AG04450 (cell line): ENCODE measurements around the gene GBGT1. TPM values are rescaled to one million over a fixed set of nuclear protein-coding genes. Genes with fewer than 3 reads are reported as not detected.
"Not testable (repeated sequence)": the region's sequence is repeated elsewhere in the genome, so short reads cannot be mapped to it uniquely, and the experiment has no call there.

Source experiments
- CTCF ChIA-PET: fragments of 300-600, 350-600 bp; formaldehyde crosslinking; extraction: SDS; loops from one replicate; lab custom pipeline; 2022; ENCODE audit warnings: antibody characterized with exemption, inconsistent platforms; lab: Charles Lee
- POLR2A ChIA-PET: fragments of 350-600 bp; formaldehyde crosslinking; extraction: SDS; loops from one replicate; lab custom pipeline; 2021; ENCODE audit warnings: antibody characterized with exemption, inconsistent platforms; lab: Yijun Ruan, JAX
- DNase-seq: peaks from one replicate; pipeline ENCODE4 v3.0.0-alpha.2; 2011; ENCODE audit warnings: low read depth, low spot score
- H3K27ac ChIP-seq: one replicate; pipeline ENCODE4 v1.5.1; 2012; ENCODE audit warnings: low read depth, low read length, control low read depth
- H3K27me3 ChIP-seq: one replicate; pipeline ENCODE4 v1.6.0; 2012; ENCODE audit warnings: low read length; ENCODE audit not compliant: control insufficient read depth, insufficient read depth
- H3K4me3 ChIP-seq: 2 replicates; pipeline ENCODE4 v1.5.1; 2011; ENCODE audit warnings: mild to moderate bottlenecking, low read depth, low read length, control low read depth
- H3K9me3 ChIP-seq: 2 replicates; pipeline ENCODE4 v1.5.1; 2012; ENCODE audit warnings: low read length; ENCODE audit not compliant: control insufficient read depth, insufficient read depth
- polyA minus RNA-seq: library from RNA; depleted of rRNA, polyadenylated mRNA; stranded (reverse); fragments of >200 nt; gene quantifications from 2 replicates; pipeline ENCODE4 v1.2.3, GENCODE V29; 2011; rRNA and poly(A)+ RNA removed
- polyA plus RNA-seq: library from polyadenylated mRNA; depleted of rRNA; stranded (reverse); fragments of >200 nt; gene quantifications from 2 replicates; pipeline ENCODE4 v1.2.3, GENCODE V29; 2011; rRNA removed
- TF ChIP-seq, protein P1 (sequence below): IDR thresholded peaks from 2 replicates; pipeline ENCODE4 v1.5.1; 2011; ENCODE audit warnings: low read depth, low read length, control low read depth, inconsistent platforms

The GBGT1 gene
- polyA plus RNA-seq = 3.5 TPM in 2 replicates
- 6.2 and 6.4 TPM in 2 replicates for polyA minus RNA-seq

DNA sequence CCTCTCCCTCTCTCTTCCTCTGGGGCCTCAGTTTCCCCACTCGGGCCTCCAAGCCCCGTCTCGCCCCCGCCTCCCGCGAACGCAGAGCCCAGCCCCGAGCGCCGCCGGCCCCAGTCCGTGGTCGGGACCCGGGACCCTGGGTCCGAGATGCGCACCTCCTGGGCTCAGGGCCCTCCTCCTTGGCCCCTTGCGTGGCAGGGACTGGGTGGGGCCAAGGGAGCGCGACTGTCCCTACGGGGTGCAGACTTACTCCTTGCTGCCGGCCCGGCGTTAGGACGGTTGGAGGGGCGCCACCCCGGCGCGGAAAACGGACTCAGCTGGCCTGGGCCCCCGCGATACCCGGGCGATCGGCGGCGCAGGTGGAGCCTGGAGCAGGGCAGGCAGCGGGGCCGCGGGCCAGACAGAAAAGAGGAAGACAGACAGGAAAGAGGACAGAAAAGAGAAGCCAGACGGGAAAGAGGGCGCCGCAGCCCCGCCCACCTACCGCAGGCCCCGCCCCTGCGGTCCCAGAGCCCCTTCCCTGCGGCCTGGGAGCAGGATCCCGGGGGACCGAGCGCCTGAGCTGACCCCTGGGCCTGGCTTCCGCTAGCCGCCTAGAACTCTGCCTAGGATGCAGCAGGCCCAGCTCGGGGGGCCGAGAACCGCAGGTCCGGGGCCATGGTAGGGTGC, at the start of gene GBGT1:
Gene GBGT1, minus strand, starts transcription at position 411 of the 669 bp plus-strand sequence. CDS start 1,502 bp downstream, outside the sequence.
- Histone ChIP-seq H3K27ac (no peak within 1 kb of the TSS), H3K4me3 (peak within 1 kb of the TSS; percentile 63), H3K27me3 (peaks cover 7% of the 10 kb centered on the region), H3K9me3 (no peaks in the 10 kb centered on the region; the same call in 1 of the 2 replicates)
- CTCF ChIA-PET = no interaction called here
- TF ChIP-seq, protein P1, sequence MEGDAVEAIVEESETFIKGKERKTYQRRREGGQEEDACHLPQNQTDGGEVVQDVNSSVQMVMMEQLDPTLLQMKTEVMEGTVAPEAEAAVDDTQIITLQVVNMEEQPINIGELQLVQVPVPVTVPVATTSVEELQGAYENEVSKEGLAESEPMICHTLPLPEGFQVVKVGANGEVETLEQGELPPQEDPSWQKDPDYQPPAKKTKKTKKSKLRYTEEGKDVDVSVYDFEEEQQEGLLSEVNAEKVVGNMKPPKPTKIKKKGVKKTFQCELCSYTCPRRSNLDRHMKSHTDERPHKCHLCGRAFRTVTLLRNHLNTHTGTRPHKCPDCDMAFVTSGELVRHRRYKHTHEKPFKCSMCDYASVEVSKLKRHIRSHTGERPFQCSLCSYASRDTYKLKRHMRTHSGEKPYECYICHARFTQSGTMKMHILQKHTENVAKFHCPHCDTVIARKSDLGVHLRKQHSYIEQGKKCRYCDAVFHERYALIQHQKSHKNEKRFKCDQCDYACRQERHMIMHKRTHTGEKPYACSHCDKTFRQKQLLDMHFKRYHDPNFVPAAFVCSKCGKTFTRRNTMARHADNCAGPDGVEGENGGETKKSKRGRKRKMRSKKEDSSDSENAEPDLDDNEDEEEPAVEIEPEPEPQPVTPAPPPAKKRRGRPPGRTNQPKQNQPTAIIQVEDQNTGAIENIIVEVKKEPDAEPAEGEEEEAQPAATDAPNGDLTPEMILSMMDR = no peak
- POLR2A ChIA-PET = no interaction called here
- no peak for DNase-seq

DNA sequence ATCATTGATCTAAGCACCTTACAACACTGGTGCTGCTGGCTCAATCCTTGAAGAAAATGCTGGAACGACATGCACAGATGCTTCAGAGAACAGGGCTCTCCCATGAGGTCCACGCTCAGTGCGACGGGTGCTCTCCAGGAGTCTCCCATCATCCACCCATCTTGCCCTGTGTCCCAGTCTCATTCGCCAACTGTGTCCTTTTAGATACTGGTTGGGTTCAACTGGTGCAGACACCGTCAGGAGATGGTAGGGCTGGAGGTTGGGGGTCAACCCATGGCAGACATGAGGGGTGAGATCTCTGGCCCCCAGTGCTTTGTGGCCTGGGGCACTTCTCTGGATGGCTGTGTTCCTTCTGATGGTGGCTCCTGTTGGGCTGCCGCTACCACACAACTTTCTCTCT, 46.9 kb upstream of the GBGT1 start:
- ChIA-PET POLR2A (no interaction called here), CTCF (no interaction called here)
- Histone ChIP-seq H3K9me3 (no peaks in the 10 kb centered on the region), H3K27me3 (no peaks in the 10 kb centered on the region), H3K27ac (no peak overlapping the region), H3K4me3 (no peak overlapping the region)
- TF ChIP-seq, protein P1 = no peak
- DNase-seq = no peak

DNA sequence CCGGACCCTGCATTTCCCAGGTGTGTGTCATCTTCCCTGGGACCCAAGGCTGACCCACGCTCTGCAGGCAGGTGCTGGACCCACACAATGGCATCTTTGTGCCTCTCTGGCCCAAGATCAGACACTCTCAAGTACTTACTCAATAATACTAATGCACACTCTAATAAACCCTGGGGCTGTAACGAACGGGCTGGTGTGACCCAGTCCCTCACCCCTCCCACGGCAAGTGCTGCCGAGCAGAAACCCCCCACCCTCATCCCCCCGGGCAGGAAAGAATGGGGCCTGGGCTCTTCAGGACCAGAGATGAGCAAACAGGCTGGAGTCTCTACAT, 46.5 kb upstream of the GBGT1 start:
- DNase-seq = no peak
- Histone ChIP-seq H3K9me3 (no peaks in the 10 kb centered on the region), H3K27ac (no peak overlapping the region), H3K4me3 (no peak overlapping the region), H3K27me3 (no peaks in the 10 kb centered on the region)
- TF ChIP-seq, protein P1 = no peak
- ChIA-PET CTCF (no interaction called here), POLR2A (no interaction called here)

DNA sequence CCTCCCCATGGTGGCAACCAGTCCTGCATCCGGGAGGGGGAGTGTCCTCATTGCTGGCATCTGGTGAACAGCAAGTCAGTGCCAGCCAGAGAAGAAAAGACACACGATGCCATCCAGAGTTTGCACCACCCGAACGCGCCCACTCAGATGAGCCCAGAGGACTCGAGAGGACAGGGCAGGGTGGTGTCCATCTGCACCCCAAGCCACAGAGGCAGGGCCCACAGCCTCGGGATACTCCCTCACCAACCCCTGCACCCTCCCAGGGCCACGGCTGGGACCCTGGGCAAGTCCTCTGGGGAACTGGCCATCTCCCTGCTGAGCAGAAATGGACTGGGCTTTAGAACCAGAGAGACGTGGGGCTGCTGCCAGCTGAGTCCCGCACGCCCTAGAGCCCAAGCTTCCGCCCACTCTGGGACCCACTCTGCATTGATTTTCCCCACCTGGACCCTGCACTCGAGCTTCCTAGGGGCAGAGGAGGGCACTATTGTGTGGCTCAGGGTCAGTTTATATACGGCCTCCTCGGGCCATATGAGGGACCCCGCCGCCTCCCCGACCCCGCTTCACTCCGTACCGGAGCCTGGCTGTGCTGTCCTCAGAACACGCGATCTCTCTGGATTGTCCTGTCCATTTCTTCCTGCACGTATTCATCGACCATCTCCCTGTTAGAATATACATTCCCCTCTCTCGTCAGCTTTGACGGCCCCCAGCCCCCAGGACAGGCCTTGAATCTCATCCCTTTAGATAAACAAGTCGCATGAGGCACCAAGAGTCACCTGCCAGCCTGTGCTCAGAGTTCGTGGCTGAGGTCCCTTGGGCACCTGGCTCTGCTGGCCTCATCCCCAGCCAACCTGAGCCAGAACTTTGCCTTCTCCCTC, 45.9 kb upstream of the GBGT1 start:
- H3K27me3 ChIP-seq, POLR2A ChIA-PET, H3K27ac ChIP-seq, CTCF ChIA-PET, DNase-seq, H3K4me3 ChIP-seq, H3K9me3 ChIP-seq: not testable (repeated sequence)

DNA sequence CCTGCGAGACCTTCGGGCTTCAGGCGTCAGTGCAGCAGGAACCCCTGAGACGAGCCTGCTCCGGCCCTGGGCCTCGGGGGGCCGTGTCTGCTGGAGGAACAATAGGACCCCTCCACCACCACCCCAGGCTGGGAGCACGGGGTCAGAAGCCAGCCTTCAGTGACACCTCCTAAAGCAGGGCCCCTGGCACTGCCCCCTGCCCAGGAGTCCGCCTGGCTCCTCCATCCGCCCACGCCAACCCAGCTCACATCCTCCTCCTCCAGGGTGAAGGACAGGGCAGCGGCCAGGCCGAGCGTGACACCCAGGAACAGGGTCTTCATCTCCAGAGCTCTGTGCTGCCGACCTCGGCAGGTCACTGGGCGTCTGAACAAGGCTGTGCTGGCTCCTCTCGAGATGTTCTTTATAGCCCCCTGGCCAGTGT, 45.2 kb upstream of the GBGT1 start, which contains the start of gene OBP2B:
Gene OBP2B, minus strand, starts transcription at position 371 of the 421 bp plus-strand sequence. Its CDS starts 51 bp downstream, at position 320.
- CTCF ChIA-PET, H3K4me3 ChIP-seq, POLR2A ChIA-PET, H3K27me3 ChIP-seq, DNase-seq, H3K27ac ChIP-seq, H3K9me3 ChIP-seq: not testable (repeated sequence)

DNA sequence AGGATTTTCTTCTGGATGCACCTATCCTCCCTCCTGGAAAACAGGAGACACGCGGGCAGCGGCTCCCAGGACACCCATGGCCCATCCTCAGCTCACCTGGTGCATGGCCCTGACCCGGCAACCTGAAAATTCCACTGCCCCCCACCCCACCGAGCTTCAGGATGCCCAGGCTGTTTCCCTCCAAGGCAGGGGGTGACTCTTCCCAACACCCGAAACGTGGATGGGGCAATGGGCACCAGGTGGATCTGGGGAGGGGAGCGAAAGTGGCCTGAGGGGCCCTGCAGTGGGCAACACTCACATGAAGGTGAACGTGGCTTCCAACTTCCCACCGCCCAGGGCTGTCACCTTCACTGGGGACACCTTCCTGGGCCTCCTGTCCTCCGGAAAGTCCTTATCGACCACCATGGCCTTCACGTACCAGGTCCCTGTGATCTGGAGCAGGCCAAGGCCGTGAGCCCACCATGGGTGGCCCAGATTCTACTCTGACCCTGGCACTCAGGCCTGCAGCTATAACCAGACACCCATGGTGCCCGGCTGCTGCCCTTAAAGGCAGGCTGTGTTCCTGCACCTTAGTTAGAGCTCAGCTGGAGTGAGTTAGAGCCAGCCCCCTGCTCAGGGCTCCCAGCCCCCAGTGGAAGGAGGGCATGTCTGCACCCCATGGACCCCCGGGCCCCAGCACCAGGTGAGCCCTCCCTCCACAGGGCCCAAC, 44.6 kb upstream of the GBGT1 start:
- H3K27ac ChIP-seq, DNase-seq, CTCF ChIA-PET, POLR2A ChIA-PET, H3K27me3 ChIP-seq, H3K4me3 ChIP-seq, H3K9me3 ChIP-seq: not testable (repeated sequence)
